HS-5 (cell line): Measurements from ENCODE around the gene RNF186.
"Not testable (repeated sequence)": the region's sequence is repeated elsewhere in the genome, so short reads cannot be mapped to it uniquely, and the experiment has no call there.

Experiments used
- DNase-seq: peaks from one replicate; pipeline ENCODE4 v3.0.0-alpha.2; 2012; ENCODE audit warnings: low read depth

Gene RNF186, protein sequence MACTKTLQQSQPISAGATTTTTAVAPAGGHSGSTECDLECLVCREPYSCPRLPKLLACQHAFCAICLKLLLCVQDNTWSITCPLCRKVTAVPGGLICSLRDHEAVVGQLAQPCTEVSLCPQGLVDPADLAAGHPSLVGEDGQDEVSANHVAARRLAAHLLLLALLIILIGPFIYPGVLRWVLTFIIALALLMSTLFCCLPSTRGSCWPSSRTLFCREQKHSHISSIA

DNA sequence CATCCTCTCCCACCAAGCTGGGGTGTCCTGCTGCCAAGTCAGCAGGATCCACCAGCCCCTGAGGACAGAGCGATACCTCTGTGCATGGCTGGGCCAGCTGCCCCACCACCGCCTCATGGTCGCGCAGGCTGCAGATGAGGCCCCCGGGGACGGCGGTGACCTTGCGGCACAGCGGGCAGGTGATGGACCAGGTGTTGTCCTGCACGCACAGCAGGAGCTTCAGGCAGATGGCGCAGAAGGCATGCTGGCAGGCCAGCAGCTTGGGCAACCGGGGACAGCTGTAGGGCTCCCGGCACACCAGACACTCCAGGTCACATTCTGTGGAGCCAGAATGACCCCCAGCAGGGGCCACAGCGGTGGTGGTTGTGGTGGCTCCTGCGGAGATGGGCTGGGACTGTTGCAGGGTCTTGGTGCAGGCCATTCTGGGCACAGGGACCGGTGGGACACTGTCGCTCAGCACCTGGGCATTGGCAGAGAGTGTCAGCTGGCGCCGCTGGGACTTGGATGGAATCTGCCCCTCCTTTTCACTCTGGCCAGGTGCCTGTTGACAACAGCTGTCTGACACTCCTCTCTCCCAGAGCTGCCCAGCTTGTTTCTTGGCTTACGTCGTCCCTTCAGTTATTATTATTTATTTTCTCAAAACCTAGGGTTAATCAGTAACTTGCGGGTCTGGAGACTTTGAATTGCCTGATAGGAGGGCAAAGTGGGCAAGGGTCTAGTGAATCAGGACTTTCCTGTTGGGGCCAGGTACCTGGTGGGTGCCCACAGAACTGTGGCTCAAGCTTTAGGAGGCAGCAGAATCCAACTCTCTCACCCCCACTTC, at the start of gene RNF186:
Gene RNF186 (minus strand): TSS at position 603 of the 823 bp plus-strand sequence. CDS start 182 bp downstream, at position 421.
- no peak for DNase-seq

DNA sequence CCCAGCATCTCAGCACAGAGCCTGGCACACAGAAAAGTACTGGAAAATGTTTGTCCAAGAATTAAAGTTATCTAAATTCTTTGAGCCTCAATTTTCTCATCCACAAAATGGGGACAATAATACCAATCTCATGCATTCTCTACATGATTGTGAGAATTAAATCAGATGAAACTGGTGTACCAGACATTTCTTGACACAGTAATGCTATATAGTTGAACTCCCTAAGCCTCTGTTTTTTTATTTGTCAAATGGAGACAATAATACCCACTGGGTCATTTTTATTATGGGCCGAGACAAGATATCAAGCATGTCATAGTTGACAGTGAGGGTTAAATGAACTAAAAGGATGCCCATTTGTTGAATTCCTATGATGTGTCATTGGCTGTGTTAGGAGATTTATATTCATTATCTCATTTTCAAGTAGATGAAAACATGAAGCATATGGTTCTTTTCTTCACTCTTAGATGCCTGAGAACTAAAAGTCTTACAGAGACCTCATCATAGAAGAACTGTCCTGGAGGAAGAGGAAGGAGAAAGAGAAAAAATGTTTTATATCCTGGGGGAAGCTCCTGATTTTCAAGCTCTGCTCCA, 49.6 kb upstream of the RNF186 start:
- DNase-seq: no peak

DNA sequence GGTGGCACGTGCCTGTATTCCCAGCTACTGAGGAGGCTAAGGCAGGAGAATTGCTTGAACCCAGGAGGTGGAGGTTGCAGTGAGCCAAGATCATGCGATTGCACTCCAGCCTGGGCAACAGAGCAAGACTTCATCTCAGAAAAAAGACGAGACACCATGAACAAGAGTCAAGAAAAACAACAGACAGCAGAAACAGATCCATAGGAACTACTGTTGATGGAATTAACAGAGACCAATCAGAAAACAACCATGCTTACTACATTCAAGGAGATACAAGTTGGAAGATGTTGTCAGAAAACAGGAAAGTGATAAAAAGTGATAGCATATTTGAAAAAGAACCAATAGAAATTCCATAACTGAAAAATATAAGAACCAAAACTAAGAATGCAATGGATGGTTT, 47.9 kb upstream of the RNF186 start:
- no peak for DNase-seq

DNA sequence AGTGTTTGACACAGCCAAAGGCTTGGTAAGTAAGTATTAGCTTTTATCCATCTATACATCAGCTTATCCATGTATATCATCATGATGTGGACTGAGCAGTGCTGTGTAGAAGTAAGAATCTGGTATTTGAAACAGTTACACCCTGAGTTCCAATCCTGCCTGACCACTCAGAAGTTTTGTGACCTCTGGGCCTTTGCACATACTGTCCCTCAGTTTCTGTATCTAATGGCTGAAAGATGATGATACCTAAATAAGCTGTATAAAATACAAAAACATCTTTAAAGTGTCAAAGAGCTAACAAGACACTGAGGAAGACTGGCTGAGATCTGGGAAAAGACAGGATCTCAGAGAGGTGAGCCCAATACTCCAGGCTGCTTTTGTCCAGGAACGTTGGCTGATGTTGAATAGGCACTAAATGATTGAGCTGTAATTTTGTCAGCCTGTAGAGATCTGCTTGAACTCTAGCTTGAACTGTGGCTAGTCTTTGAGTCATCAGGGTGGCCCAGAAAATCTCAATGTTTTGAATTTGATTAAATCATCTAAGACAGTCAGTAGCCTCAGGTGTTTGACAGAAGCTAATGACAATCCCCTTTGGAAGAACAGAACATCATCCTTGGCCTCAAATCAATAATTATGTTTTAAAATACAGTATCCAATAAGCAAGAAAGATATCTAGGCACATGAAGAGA, 46.9 kb upstream of the RNF186 start:
- DNase-seq: no peak

DNA sequence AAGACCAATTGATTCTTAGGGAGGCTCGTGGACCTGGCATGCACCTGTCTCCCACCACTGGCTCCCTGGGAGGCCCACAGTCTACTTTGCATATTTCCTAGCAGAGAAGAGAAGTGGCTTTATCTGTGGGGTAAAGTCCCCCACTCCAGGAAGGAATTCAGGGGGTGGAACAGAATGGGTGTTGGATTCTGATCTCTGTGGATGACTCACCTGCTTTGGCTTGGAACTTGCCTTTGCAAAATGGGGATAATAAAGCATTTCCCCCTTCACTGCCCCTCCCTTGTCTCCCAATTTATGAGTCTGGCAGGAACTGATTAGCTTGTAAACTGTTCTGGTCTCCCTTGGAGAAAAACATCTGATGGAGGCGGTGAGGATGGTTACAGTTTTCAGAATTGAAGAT, 46.0 kb upstream of the RNF186 start:
- DNase-seq: no peak

DNA sequence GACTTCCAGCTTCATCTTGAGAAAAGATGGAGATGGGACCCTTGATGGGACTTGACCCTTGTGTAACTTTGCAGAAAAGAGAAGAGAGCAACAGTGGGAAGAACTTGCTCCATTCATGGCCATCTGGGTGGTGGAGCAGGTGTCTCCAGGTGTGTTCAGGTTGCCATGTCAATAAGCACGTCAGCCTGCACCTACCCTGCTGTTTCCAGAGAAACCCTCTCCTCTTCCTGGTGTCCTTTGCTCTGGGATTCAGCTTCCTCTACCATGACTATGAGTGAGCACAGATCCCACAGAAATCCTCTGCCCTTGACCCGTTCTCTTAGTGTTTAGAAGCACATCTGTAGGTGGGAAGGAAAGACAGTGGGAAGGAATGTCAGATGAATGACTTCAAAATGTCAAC, 45.3 kb upstream of the RNF186 start:
- DNase-seq: no peak

DNA sequence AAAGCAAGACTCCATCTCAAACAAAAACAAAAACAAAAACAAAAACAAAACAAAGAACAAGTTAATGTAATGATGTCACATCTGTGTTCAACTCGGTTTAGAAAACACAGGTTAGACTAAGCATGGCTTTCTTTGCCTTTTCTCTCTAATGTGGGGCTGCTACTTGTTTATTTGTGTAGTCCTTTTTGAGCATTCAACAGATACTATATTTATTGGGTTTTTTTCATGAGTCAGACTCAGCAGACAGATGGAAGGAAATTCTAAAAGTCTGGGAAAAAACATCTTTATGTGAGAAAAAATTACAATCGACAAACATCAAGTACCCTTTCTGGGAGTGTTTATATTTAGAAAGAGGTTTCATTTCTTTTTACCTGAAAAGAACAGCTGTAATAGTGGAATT, 44.8 kb upstream of the RNF186 start:
- DNase-seq: no peak

DNA sequence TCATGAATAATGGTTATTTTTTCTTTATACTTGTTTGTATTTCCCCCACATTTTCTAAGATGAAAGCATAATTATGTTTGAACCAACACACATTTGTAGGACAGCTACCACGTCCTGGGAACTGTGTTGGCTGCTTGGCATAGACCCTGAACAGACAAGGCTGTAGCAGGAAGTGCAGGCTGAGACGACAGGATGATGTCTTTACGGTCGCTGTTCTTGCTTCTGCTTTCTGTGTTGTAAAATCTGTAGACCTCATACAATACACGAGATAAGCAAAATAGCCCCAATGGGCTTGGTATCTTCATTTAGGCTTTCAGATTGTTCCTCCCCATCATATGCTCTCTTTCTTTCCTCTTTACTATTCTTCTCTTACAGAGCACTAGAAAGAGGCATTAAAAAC, 43.8 kb upstream of the RNF186 start:
- DNase-seq: no peak

DNA sequence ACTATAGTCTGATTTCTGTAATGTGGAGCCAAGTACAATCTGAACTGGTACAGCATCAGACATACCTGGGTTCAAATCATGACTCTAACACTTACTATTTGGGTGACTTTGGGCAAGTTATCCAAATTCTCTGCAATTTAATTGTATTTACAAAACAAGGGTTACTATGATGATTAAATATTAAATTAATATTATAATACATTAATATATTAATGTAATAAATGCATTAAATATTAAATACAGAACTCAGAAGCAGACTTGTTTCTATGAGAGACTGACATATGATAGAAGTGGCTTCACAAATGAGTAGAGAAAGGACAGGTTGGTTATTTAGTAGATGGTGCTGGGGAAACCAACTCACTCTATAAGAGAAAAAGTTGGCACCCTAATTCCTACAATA, 39.8 kb upstream of the RNF186 start:
- no peak for DNase-seq

DNA sequence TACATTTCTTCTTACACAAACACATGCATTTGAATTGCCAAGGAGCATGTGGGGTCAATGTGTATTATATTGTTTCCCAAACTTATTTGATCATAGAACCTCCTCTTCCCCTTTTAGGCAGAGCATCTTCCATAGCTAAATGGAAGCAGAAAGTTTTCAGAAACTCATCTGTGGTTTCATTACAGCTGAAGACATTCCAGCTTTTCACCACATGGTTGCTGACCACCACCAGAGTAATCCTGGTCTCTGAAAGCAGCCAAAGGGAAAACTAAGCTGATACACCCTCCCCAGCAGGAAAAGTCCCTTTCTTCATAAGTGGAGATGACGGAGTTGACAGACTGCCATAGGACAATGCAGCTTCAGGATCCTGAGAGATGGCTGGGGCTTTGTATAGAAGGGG, 37.0 kb upstream of the RNF186 start:
- no peak for DNase-seq

DNA sequence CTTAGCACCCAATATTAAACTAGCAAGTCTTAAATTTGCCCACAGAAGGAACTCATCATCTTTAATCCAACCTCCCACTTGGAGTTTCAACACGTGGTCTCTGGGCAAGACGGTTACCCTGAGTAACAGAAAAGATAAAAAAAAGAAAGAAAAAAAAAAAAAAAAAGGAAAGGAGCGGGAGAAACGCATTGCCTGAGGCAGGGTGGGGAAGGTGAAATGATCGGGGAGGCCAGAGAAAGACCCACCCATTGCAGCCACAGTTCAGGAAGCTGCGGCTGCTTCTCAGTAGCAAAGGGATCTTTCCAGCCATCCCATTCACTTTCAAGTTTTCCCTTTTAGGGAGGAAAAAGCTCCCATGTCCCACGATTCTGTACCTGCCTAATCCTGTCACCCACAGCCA, 35.1 kb upstream of the RNF186 start:
- DNase-seq: no peak

DNA sequence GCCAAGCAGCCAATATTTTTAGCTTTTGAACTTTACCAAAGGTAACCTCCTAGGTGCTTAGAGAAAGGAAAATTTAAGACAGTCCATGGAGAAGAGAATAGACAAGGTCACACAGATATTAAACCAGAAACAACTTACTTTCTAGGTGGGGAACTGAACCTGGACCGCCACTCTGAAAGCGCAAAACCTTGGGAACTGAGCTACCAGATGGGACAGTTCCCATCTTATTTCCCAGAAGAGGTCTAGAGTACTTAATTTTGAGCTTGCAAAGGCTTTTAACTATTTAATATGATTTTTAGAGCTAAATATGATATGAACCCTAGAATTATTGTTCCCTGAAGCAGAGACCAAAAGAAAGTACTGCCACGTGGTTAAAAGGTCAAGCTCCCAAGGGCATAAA, 34.2 kb upstream of the RNF186 start:
- DNase-seq: not testable (repeated sequence)

DNA sequence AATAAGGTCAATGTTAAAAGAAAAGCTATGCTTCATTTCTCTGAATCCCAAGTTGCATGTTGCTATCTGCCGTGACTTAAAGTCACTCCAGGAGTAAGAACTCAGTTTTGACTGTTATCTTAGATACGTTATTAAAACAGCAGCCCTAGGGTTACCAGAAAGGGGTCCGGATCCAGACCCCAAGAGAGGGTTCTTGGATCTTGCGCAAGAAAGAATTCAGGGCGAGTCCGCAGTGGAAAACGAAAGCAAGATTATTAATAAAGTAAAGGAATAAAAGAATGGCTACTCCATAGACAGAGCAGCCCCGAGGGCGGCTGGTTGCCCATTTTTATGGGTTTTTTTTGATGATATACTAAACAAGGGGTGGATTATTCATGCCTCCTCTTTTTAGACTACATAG, 32.3 kb upstream of the RNF186 start:
- not testable (repeated sequence) for DNase-seq

DNA sequence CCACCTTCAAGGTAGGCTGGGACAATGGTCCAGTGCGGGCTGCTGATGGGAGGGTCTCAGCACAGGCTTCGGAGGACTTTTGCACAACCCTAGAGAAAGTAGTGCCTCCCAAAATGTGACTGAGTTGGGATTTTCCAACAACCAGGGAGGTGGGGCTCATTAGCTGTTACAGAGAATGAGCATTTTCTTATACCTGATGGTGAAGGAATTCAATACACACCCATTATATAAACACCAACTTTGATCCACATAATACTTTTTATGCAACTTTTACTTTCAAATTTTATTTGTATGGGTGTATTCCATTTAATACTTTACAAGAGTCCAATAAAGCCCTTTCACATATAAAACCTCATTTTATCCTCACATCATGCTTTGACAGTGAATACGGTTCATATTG, 31.3 kb upstream of the RNF186 start:
- no peak for DNase-seq

DNA sequence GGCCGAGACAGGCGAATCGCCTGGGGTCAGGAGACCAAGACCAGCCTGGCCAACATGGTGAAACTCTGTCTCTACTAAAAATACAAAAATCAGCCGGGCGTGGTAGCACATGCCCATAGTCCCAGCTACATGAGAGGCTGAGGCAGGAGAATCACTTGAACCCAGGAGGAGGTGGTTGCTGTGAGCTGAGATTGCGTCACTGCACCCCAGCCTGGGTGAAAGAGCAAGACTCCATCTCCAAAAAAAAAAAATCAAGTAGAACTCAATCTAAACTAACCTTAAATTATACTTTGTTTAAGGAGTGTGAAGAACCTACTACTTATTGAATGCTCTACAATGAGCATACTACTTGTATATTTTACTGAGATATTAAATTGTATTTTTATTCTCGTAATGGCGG, 30.5 kb upstream of the RNF186 start:
- no peak for DNase-seq

DNA sequence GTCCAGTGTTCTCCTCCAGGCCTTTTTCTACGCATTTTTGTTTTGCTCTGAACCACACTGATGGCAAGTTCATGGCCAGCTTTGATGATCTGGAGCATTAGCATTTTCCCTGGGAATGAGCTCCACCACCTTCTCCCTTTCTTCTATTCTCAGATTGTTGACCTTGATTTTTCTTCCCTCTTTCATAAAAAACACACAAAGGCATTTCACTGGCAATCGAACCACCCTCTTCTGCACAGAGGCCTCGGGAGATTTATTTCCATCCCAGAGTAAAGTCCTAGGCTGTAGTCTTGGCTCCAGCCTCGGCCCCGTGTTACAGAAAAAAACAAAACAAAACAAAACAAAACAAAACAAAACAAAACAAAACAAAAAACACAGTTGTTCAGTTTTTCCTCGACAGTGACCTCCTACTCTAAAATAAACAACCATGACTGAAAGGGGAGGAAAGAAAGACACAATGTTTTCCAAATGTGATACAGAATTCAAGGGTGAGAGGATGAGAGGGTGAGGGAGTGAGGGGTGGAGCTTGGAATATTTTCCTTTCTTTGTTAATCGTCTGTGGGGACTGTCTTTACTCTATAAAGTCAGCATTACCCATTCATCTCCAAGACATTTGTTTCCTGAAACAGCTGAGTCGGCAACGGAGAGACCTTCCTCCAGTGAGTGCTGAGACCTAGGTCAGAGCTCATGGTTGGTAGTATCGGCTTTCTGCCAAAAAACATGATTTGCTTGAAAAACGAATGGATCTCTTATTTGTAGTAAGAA, 29.8 kb upstream of the RNF186 start:
- no peak for DNase-seq

DNA sequence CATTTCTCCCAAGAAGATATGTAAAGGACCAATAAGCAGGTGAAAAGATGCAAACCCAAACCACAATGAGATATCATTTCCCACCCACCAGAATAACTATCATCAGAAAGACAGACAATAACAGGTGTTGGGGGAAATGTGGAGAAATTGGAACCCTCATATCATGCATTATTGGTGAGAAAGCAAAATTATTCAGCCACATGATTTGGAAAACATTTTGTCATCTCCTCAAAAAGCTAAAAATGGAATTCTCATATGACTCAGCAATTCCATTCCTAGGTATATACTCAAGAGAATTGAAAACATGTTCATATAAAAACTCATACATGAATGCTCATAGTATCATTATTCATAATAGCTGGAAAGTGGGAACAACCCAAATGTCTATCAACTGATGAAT, 25.1 kb upstream of the RNF186 start:
- DNase-seq: no peak

DNA sequence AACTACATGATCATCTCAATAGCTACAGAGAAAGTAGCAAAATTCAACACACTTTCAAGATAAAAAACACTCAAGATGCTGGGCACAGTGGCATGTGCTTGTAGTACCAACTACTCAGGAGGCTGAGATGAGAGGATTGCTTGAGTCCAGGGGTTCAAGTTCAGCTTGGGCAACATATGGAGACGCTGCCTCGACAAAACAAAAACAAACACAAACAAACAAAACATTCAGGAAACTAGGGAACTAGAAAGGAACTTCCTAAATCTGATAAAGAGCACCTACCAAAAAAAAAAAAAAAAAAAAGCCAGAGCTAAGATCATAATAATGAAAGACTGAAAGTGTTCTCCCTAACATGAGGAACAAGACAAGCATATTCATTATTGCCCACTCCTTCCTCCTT, 22.8 kb upstream of the RNF186 start:
- no peak for DNase-seq

DNA sequence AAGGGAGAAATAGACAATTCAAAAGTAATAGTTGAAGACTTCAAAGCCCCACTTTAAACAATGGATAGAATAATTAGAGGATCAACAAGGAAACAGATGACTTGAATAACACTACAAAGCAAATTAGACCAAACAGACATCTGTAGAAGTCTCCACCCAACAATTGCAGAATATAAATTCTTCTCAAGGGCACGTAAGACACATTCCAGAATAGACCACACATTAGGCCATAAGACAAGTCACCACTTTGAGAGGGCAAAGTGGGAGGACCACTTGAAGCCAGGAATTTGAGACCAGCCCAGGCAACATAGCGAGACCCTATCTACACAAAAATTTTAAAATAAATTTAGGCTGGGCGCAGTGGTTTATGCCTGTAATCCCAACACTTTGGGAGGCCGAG, 20.5 kb upstream of the RNF186 start:
- DNase-seq: no peak

DNA sequence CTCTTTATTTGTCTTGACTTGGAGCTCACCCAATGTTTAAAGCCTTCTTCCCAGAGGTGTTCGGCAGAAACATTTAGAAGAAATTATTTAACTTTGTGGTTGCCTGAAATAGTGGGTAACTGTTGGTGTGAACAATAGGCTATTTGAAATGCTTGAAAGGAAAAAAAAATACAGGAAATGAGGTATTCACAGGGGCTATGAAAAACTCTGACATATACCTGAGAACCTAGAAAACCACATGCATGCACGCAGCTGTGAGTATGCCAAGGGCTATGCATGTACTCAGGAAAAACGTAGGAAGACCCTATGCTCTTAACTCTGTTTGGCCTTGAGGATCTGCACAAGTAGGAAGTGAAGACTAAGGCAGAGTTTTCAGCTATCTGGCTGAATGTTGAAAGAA, 16.4 kb upstream of the RNF186 start:
- no peak for DNase-seq

DNA sequence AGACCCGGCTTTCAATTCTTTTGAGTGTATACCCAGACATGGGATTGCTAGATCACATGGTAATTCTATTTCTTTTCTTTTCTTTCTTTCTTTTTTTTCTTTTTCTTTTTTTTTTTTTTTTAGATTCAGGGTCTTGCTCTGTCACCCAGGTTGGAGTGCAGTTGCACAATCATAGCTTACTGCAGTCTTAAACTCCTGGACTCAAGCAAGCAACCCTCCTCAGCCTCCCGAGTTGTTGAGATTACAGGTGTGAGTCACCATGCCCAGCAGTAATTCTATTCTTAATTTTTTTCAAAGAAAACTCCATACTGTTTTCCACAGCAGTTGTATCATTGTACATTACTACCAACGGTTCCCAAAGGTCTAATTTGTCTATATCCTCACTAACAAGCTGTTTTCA, 13.5 kb upstream of the RNF186 start:
- DNase-seq: no peak

DNA sequence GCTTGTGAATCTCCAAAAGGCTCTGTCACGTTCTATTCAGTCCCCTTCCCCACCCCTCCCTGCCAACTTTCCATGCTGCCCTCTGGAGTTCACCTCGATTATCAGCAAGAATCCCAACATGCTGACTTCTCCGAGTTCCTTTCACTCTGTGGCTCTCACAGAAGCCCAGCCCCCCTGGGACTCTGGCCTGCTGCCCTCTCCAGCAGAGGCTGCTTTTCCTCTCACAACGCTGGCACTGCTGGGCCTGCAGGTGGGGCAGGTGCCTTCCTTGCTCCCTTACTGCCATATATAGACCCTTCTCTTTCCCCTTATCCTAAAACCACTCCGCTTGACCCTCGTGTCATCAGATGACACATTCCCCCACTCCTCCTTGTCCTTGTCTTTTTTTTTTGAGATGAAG, 10.2 kb upstream of the RNF186 start:
- no peak for DNase-seq
